ENCODE data around the gene SLC3A2. TPM values are rescaled to one million over a fixed set of nuclear protein-coding genes. Genes with fewer than 3 reads are reported as not detected.

The SLC3A2 gene
- total RNA-seq, 1 experiment from 2014 or later = 619 TPM

GRCh38 chr11:62844154-62844553 is 36.5 kb upstream of the SLC3A2 start:
- Histone ChIP-seq H3F3A (ENCODE audit: insufficient read depth, low read depth) (peaks cover 38% of the 10 kb centered on the region), H3K4me3 (no peak overlapping the region), H3K27me3 (ENCODE audit: insufficient read depth, low read depth) (no peaks in the 10 kb centered on the region), H3K79me2 (ENCODE audit: low read depth) (peaks cover 2% of the 10 kb centered on the region), H3K36me3 (ENCODE audit: low read depth) (no peaks in the 10 kb centered on the region), H3K4me1 (replicated peaks; ENCODE audit: insufficient read depth) (peaks cover 8% of the 10 kb centered on the region), H4K20me1 (ENCODE audit: insufficient read depth) (no peaks in the 10 kb centered on the region), H3K9me3 (ENCODE audit: insufficient read depth, low read depth) (no peaks in the 10 kb centered on the region), H2AFZ (no peak overlapping the region), H3K27ac (no peak overlapping the region), H3K4me2 (no peak overlapping the region), H3K9me2 (ENCODE audit: insufficient read depth) (no peaks in the 10 kb centered on the region)
- TF ChIP-seq, protein P1, sequence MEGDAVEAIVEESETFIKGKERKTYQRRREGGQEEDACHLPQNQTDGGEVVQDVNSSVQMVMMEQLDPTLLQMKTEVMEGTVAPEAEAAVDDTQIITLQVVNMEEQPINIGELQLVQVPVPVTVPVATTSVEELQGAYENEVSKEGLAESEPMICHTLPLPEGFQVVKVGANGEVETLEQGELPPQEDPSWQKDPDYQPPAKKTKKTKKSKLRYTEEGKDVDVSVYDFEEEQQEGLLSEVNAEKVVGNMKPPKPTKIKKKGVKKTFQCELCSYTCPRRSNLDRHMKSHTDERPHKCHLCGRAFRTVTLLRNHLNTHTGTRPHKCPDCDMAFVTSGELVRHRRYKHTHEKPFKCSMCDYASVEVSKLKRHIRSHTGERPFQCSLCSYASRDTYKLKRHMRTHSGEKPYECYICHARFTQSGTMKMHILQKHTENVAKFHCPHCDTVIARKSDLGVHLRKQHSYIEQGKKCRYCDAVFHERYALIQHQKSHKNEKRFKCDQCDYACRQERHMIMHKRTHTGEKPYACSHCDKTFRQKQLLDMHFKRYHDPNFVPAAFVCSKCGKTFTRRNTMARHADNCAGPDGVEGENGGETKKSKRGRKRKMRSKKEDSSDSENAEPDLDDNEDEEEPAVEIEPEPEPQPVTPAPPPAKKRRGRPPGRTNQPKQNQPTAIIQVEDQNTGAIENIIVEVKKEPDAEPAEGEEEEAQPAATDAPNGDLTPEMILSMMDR (conservative IDR thresholded peaks at IDR 0.05) = no peak
- TF ChIP-seq EZH2 (IDR thresholded peaks at IDR 0.05; ENCODE audit: low read depth) = no peak
- BruUV-seq (replicated peaks) = no TSS peak
- ChIA-PET CTCF (no interaction called here), POLR2A (ENCODE audit: unreplicated experiment) (no interaction called here)
- no peak for DNase-seq
- intact Hi-C loops (cut with micrococcal nuclease; ENCODE audit: unreplicated experiment) = loop anchor here (5.0 kb wide), 2 partner anchors 137 to 292 kb away; partner anchors contain the start of genes BSCL2 and GNG3

GRCh38 chr11:62846177-62846576 is 34.5 kb upstream of the SLC3A2 start:
- Histone ChIP-seq H3K4me1 (replicated peaks; ENCODE audit: insufficient read depth) (peaks cover 8% of the 10 kb centered on the region), H3K4me2 (no peak overlapping the region), H3K36me3 (ENCODE audit: low read depth) (no peaks in the 10 kb centered on the region), H2AFZ (no peak overlapping the region), H3K4me3 (no peak overlapping the region), H4K20me1 (ENCODE audit: insufficient read depth) (no peaks in the 10 kb centered on the region), H3K9me2 (ENCODE audit: insufficient read depth) (no peaks in the 10 kb centered on the region), H3K27me3 (ENCODE audit: insufficient read depth, low read depth) (no peaks in the 10 kb centered on the region), H3K9me3 (ENCODE audit: insufficient read depth, low read depth) (no peaks in the 10 kb centered on the region), H3K79me2 (ENCODE audit: low read depth) (no peaks in the 10 kb centered on the region), H3F3A (ENCODE audit: insufficient read depth, low read depth) (peaks cover 41% of the 10 kb centered on the region), H3K27ac (no peak overlapping the region)
- BruUV-seq (replicated peaks) = no TSS peak
- POLR2A ChIA-PET (ENCODE audit: unreplicated experiment) = interaction anchor here (0.7 kb wide), 1 partner anchor 80 kb away, joined by 3 read pairs; no protein-coding TSS in a partner anchor
- CTCF ChIA-PET = no interaction called here
- no peak for DNase-seq
- intact Hi-C loops (cut with micrococcal nuclease; ENCODE audit: unreplicated experiment) = no loop called here
- TF ChIP-seq, protein P1 (conservative IDR thresholded peaks at IDR 0.05) = no peak
- no peak for TF ChIP-seq EZH2 (IDR thresholded peaks at IDR 0.05; ENCODE audit: low read depth)

- H3K4me1 ChIP-seq (replicated peaks; ENCODE audit: insufficient read depth) = peaks cover 15% of the 10 kb centered on the region
- no peak overlapping the region for H3K4me3 ChIP-seq
- H3K27ac ChIP-seq = no peak overlapping the region
- POLR2A ChIA-PET (ENCODE audit: unreplicated experiment) = interaction anchor here (0.6 kb wide), 1 partner anchor 183 kb away, joined by 24 read pairs; the partner anchor contains the start of gene C11orf98
- TF ChIP-seq, protein P1 (conservative IDR thresholded peaks at IDR 0.05) = no peak
- no peak for TF ChIP-seq EZH2 (IDR thresholded peaks at IDR 0.05; ENCODE audit: low read depth)
- peaks cover 50% of the 10 kb centered on the region for H3F3A ChIP-seq (ENCODE audit: insufficient read depth, low read depth)
- no peaks in the 10 kb centered on the region for H3K9me3 ChIP-seq (ENCODE audit: insufficient read depth, low read depth)
- H3K36me3 ChIP-seq (ENCODE audit: low read depth) = peaks cover 12% of the 10 kb centered on the region
- BruUV-seq (replicated peaks) = no TSS peak
- intact Hi-C loops (cut with micrococcal nuclease; ENCODE audit: unreplicated experiment) = no loop called here
- CTCF ChIA-PET = interaction anchor here (0.7 kb wide), 1 partner anchor 100 kb away, joined by 5 read pairs; no protein-coding TSS in a partner anchor
- no peak overlapping the region for H2AFZ ChIP-seq
- H4K20me1 ChIP-seq (ENCODE audit: insufficient read depth) = peaks cover 15% of the 10 kb centered on the region
- no peaks in the 10 kb centered on the region for H3K27me3 ChIP-seq (ENCODE audit: insufficient read depth, low read depth)
- no peak overlapping the region for H3K4me2 ChIP-seq
- no peaks in the 10 kb centered on the region for H3K9me2 ChIP-seq (ENCODE audit: insufficient read depth)
- peak in 1 of 2 experiments; percentile 10 for DNase-seq
- peaks cover 12% of the 10 kb centered on the region for H3K79me2 ChIP-seq (ENCODE audit: low read depth)
Measured at GRCh38 chr11:62847767-62848314, 32.9 kb upstream of the SLC3A2 start.
